Measurements from ENCODE around the gene NR6A1. TPM values are rescaled to one million over a fixed set of nuclear protein-coding genes. Genes with fewer than 3 reads are reported as not detected.

NR6A1 gene
- total RNA-seq, 1 donor from 2014 or later, result 0.53 TPM

DNA sequence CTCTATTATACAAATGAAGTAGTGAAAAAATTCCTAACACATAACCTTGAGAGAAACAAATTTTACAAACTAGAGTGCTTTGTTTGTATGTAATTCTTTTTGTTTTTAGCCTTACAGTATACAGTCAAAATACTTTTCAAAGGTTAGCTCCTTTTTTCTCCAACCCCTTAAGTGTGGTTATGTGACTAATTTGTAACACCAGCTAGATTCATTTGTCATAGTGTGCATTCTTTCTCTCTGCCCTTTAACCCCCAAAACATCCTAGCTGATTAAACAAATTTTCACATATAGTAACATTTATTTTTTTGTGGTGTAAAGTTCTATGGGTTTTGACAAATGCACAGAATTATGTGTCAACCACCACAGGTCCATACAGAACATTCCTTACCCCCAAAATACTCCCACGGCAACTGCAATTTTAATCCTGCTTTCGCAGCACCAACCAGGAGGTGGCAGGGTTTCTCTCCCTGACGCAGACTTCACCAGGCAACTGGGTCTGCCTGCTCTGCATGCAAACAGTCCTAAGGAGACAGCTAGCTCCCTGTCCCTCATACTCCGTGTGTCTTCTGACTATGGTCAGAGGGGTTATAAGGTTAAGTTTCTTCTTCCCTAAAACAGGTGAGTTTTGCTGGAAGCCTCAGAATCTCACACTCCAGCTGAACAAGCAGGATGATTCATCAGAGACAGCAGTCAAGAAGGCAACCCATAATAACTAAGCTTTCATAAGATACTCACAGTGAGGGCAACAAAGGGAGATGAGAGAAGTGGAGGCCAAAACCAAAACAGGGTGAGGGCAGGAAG lies 219.4 kb downstream of the NR6A1 start:
- TF ChIP-seq, protein P1, sequence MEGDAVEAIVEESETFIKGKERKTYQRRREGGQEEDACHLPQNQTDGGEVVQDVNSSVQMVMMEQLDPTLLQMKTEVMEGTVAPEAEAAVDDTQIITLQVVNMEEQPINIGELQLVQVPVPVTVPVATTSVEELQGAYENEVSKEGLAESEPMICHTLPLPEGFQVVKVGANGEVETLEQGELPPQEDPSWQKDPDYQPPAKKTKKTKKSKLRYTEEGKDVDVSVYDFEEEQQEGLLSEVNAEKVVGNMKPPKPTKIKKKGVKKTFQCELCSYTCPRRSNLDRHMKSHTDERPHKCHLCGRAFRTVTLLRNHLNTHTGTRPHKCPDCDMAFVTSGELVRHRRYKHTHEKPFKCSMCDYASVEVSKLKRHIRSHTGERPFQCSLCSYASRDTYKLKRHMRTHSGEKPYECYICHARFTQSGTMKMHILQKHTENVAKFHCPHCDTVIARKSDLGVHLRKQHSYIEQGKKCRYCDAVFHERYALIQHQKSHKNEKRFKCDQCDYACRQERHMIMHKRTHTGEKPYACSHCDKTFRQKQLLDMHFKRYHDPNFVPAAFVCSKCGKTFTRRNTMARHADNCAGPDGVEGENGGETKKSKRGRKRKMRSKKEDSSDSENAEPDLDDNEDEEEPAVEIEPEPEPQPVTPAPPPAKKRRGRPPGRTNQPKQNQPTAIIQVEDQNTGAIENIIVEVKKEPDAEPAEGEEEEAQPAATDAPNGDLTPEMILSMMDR (IDR thresholded peaks at IDR 0.05), result peak in 2 of 3 experiments; percentile 9 to 14
- H3K27ac ChIP-seq, result no peak overlapping the region
- no peaks in the 10 kb centered on the region for H3K27me3 ChIP-seq
- H3K4me1 ChIP-seq, result no peaks in the 10 kb centered on the region
- H3K36me3 ChIP-seq, result no peaks in the 10 kb centered on the region
- DNase-seq (ENCODE audit: low spot score in 2 of 2), result no peak
- no peak overlapping the region for H3K4me3 ChIP-seq
- H3K9me3 ChIP-seq, result no peaks in the 10 kb centered on the region
- intact Hi-C loops (cut with DNase I), result no loop called here

DNA sequence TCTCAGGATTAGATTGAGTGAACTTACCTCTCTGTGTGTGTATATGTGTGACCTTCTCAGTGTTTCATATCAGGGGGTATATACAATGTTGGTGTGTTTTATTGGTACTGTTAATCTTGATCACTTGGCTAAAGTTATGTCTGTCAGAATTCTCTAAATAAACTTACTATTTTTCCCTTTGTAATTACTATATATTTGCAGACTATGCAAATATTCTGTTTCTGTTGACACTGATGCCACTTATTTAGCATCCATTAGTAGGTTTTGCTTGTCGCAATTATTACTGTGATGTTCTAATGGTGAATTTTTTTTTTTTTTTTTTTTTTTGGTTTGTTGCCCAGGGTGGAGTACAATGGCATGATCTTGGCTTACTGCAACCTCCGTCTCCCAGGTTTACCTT lies 221.0 kb downstream of the NR6A1 start:
- no peaks in the 10 kb centered on the region for H3K9me3 ChIP-seq
- H3K27me3 ChIP-seq, result no peaks in the 10 kb centered on the region
- intact Hi-C loops (cut with DNase I), result no loop called here
- no peak overlapping the region for H3K27ac ChIP-seq
- no peak for DNase-seq (ENCODE audit: low spot score in 2 of 2)
- TF ChIP-seq, protein P1 (IDR thresholded peaks at IDR 0.05), result no peak
- no peaks in the 10 kb centered on the region for H3K36me3 ChIP-seq
- H3K4me1 ChIP-seq, result no peaks in the 10 kb centered on the region
- H3K4me3 ChIP-seq, result no peak overlapping the region

DNA sequence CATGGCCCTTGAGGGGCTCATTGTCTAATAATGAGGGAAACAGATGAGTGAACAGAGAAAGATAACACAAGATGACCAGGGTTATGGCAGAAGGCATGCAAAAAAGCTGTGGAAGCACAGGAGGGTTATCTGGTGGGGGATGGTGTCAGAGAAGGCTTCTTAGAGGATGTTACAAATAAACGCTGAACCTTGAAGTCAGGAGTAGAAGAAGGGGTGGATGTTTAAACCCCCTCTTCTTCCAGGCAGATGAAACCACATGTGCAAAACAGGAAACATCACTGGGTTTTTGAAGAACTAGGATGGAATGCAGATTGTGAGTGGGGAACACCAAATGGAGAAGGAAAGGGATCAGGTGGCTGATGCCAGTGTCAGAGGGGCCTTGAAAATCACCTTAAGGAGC lies 222.1 kb downstream of the NR6A1 start:
- no peak for DNase-seq (ENCODE audit: low spot score in 2 of 2)
- no peak overlapping the region for H3K4me3 ChIP-seq
- no peaks in the 10 kb centered on the region for H3K4me1 ChIP-seq
- no peaks in the 10 kb centered on the region for H3K9me3 ChIP-seq
- no peaks in the 10 kb centered on the region for H3K36me3 ChIP-seq
- H3K27me3 ChIP-seq, result no peaks in the 10 kb centered on the region
- TF ChIP-seq, protein P1 (IDR thresholded peaks at IDR 0.05), result no peak
- H3K27ac ChIP-seq, result no peak overlapping the region
- intact Hi-C loops (cut with DNase I), result no loop called here

- intact Hi-C loops (cut with DNase I), result no loop called here
- Histone ChIP-seq H3K4me1 (no peaks in the 10 kb centered on the region), H3K27ac (no peak overlapping the region), H3K27me3 (no peaks in the 10 kb centered on the region), H3K9me3 (no peaks in the 10 kb centered on the region), H3K4me3 (no peak overlapping the region), H3K36me3 (no peaks in the 10 kb centered on the region)
- no peak for DNase-seq (ENCODE audit: low spot score in 2 of 2)
- TF ChIP-seq, protein P1 (IDR thresholded peaks at IDR 0.05), result no peak
Measured at GRCh38 chr9:124544535-124544934, 226.6 kb downstream of the NR6A1 start.

DNA sequence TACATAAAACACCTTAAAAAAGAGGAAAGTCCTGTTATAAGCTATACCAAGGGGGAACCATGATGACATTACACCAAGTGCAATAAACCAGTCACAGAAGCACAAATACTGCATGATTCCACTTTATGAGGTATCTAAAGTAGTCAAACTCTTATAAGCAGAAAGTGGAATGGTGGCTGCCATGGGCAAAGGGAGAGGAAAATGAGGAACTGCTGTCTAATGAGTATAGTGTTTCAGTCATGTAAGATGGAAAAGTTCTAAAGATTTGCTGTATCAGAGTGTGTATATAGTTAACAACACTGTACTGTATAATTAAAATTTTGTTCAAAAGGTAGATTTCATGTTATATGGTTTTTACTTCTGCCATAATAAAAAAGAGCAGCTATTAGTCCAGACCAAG lies 229.3 kb downstream of the NR6A1 start:
- no peaks in the 10 kb centered on the region for H3K27me3 ChIP-seq
- TF ChIP-seq, protein P1 (IDR thresholded peaks at IDR 0.05), result no peak
- H3K4me1 ChIP-seq, result no peaks in the 10 kb centered on the region
- H3K27ac ChIP-seq, result no peak overlapping the region
- no peaks in the 10 kb centered on the region for H3K36me3 ChIP-seq
- intact Hi-C loops (cut with DNase I), result no loop called here
- DNase-seq (ENCODE audit: low spot score in 2 of 2), result no peak
- no peak overlapping the region for H3K4me3 ChIP-seq
- no peaks in the 10 kb centered on the region for H3K9me3 ChIP-seq

Measured in ascending aorta (tissue), 2 donors.